T-cell (primary cell): ENCODE data around the gene SLC7A5. TPM values are rescaled to one million over a fixed set of nuclear protein-coding genes. Genes with fewer than 3 reads are reported as not detected.

ENCODE experiments used
- ATAC-seq, 4 experiments: fragments of 200-7000 bp in 3 of 4; fragments of 150-1000 bp in 1 of 4; cut with Tn5 transposase; replicated peaks in 1 of 4; 1 replicate in 3 of 4; 2 replicates in 1 of 4; pipeline ENCODE4 v1.10.0; 2021; ENCODE audit warnings: moderate library complexity in 3 of 4, mild to moderate bottlenecking in 2 of 4, moderate number of reproducible peaks in 1 of 4
- CTCF ChIA-PET, 2 donors: fragments of 300-600 bp; sonication (Branson Sonifier 250); formaldehyde crosslinking; loops; one replicate each; lab custom pipeline; 2022; ENCODE audit warnings: antibody characterized with exemption in 2 of 2; lab: Charles Lee
- POLR2A ChIA-PET, 2 donors: fragments of 300-600 bp; sonication (Branson Sonifier 250); formaldehyde crosslinking; loops; one replicate each; lab custom pipeline; 2022; ENCODE audit warnings: antibody characterized with exemption in 2 of 2; lab: Charles Lee
- DNase-seq, 35 experiments: peaks; one replicate each; pipeline versions ENCODE4 v3.0.0 to v3.0.0-alpha.2; 2013 to 2023
- H3K27ac ChIP-seq: one replicate; pipeline ENCODE4 v1.5.1; 2013; ENCODE audit warnings: low read length
- H3K27me3 ChIP-seq, 2 experiments: replicated peaks in 1 of 2; 1 replicate in 1 of 2; 2 replicates in 1 of 2; pipeline versions ENCODE4 v1.6.1 to v1.7.0; 2013; ENCODE audit warnings: low read length in 1 of 2, mixed read lengths in 1 of 2; ENCODE audit not compliant: control insufficient read depth in 2 of 2, insufficient read depth in 2 of 2; ENCODE audit errors: extremely low read depth in 1 of 2
- H3K36me3 ChIP-seq, 2 donors: 1 replicate in 1 of 2; 2 replicates in 1 of 2; pipeline versions ENCODE4 v1.6.1 to v1.7.0; 2013; ENCODE audit warnings: low read length in 1 of 2; ENCODE audit not compliant: control insufficient read depth in 2 of 2, insufficient read depth in 1 of 2; ENCODE audit errors: extremely low read depth in 1 of 2
- H3K4me1 ChIP-seq, 2 experiments: 1 replicate in 1 of 2; 2 replicates in 1 of 2; pipeline versions ENCODE4 v1.6.1 to v1.7.0; 2013; ENCODE audit warnings: low read length in 2 of 2, mixed read lengths in 1 of 2; ENCODE audit not compliant: insufficient read depth in 2 of 2, control insufficient read depth in 1 of 2; ENCODE audit errors: extremely low read depth in 1 of 2
- H3K4me3 ChIP-seq, 2 donors: 1 replicate in 1 of 2; 2 replicates in 1 of 2; pipeline versions ENCODE4 v1.5.1 to v1.7.0; 2013; ENCODE audit warnings: mild to moderate bottlenecking in 2 of 2, low read length in 1 of 2, moderate library complexity in 1 of 2; ENCODE audit not compliant: control insufficient read depth in 1 of 2; ENCODE audit errors: extremely low read depth in 1 of 2
- H3K9me3 ChIP-seq: 2 replicates; pipeline ENCODE4 v1.7.0; 2013
- H3K27ac Mint-ChIP-seq, 2 donors: one replicate each; pipeline ENCODE4 v1.8.0; 2020 to 2021; ENCODE audit warnings: mild to moderate bottlenecking in 2 of 2, mixed read lengths in 2 of 2
- H3K27me3 Mint-ChIP-seq, 2 donors: one replicate each; pipeline ENCODE4 v1.8.0; 2021 to 2022; ENCODE audit warnings: mixed read lengths in 2 of 2
- H3K36me3 Mint-ChIP-seq: one replicate; pipeline ENCODE4 v1.8.0; 2021; ENCODE audit warnings: mixed read lengths
- H3K4me1 Mint-ChIP-seq, 3 donors: one replicate each; pipeline ENCODE4 v1.8.0; 2020 to 2022; ENCODE audit warnings: mixed read lengths in 3 of 3, mild to moderate bottlenecking in 1 of 3
- H3K4me3 Mint-ChIP-seq, 3 donors: one replicate each; pipeline ENCODE4 v1.8.0; 2020 to 2022; ENCODE audit warnings: mild to moderate bottlenecking in 3 of 3, mixed read lengths in 3 of 3, moderate library complexity in 3 of 3
- H3K9me3 Mint-ChIP-seq, 3 donors: one replicate each; pipeline ENCODE4 v1.8.0; 2020 to 2022; ENCODE audit warnings: mixed read lengths in 3 of 3
- WGBS: methylation state at CpG from one replicate; pipeline ENCODE4 v1.1.5; 2013; ENCODE audit warnings: missing lambda C conversion rate; ENCODE audit not compliant: insufficient coverage; 5-methylcytosine and 5-hydroxymethylcytosine counted together
- total RNA-seq, 35 experiments: library from RNA in 6 of 35; stranded (reverse) in 6 of 35; fragments of 120-200 nt in 1 of 35; gene quantifications; one replicate each; pipeline versions ENCODE4 v1.2.1 to v1.2.4 and lab custom pipeline; 2013 to 2026

Gene SLC7A5
- total RNA-seq, 5 donors from 2014 or later (not counting 1 experiment from before 2014, with no cell fraction given), result 37.9 to 81.6 (median 40.0) TPM

DNA sequence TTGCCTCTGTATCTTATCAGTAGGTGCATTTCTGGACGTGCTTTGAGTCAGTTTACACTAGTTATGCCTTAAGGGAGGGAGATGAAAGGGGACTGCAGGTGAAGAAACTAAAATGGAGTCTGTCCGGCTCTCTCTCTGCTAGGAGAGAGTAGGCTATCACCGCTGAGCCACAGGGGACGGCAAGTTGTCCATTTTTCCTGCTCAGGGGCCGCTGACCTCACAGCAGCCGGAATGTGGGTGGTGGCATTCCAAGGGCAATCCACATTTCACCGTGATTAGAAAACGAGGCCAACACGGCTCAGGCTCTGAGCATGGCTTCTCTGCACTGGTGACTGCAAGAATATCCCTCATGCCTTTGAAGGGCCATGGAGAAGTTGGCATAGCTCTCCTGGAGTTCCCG, 84.5 kb downstream of the SLC7A5 start:
- no peaks in the 10 kb centered on the region for H3K36me3 ChIP-seq
- Mint-ChIP-seq H3K27me3 (no peaks in the 10 kb centered on the region), H3K9me3 (no peaks in the 10 kb centered on the region), H3K4me1 (peaks cover 17 to 19% (median 18%) of the 10 kb centered on the region in 3 donors), H3K27ac (no peak overlapping the region), H3K36me3 (no peaks in the 10 kb centered on the region), H3K4me3 (no peak overlapping the region)
- DNase-seq, result no peak
- CTCF ChIA-PET, result no interaction called here
- H3K27ac ChIP-seq, result no peak overlapping the region
- peaks cover 0 to 6% of the 10 kb centered on the region in 2 experiments for H3K27me3 ChIP-seq
- H3K9me3 ChIP-seq, result no peaks in the 10 kb centered on the region
- 88% methylated on average over 8 of the region's 10 CpGs for whole genome bisulfite sequencing
- POLR2A ChIA-PET, result no interaction called here
- H3K4me3 ChIP-seq, result no peak overlapping the region
- H3K4me1 ChIP-seq, result peaks cover 16 to 20% of the 10 kb centered on the region in 2 experiments
- ATAC-seq, result no peak

DNA sequence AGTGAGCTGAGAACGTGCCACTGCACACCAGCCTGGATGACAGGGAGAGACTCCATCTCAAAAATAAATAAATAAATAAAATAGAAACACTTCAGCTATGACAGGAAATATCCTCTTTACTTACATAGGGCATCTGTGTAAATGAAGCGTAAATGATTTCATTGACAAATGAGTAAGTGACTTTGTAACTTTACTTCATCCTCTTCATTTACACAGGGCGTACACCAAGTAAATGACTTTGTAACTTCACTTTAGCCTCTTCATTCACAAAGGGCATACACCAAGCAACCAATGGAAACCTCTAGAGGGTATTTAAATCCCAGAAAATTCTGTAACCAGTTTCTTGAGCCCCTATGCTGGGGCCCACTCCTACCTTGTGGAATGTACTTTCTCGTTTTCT, 87.3 kb downstream of the SLC7A5 start:
- H3K4me1 ChIP-seq, result peaks cover 25 to 44% of the 10 kb centered on the region in 2 experiments
- CTCF ChIA-PET, result interaction anchor here (0.7 to 4.1 kb wide), 3 partner anchors 61 to 89 kb away, joined by 3 to 165 read pairs (median 4); partner anchors contain the start of gene SLC7A5 (in 1 of the 2)
- WGBS, result no CpG with 5 or more reads among the region's 4 CpGs
- H3K4me3 Mint-ChIP-seq, result no peak overlapping the region
- no peak overlapping the region for H3K27ac ChIP-seq
- ATAC-seq, result no peak
- peaks cover 38 to 42% (median 41%) of the 10 kb centered on the region in 3 donors for H3K4me1 Mint-ChIP-seq
- H3K27ac Mint-ChIP-seq, result no peak overlapping the region
- DNase-seq, result no peak
- H3K4me3 ChIP-seq, result no peak overlapping the region
- H3K9me3 ChIP-seq, result no peaks in the 10 kb centered on the region
- H3K36me3 ChIP-seq, result no peaks in the 10 kb centered on the region
- H3K36me3 Mint-ChIP-seq, result no peaks in the 10 kb centered on the region
- peaks cover 0 to 10% of the 10 kb centered on the region in 2 experiments for H3K27me3 ChIP-seq
- POLR2A ChIA-PET, result no interaction called here
- no peaks in the 10 kb centered on the region for H3K9me3 Mint-ChIP-seq
- H3K27me3 Mint-ChIP-seq, result no peaks in the 10 kb centered on the region

DNA sequence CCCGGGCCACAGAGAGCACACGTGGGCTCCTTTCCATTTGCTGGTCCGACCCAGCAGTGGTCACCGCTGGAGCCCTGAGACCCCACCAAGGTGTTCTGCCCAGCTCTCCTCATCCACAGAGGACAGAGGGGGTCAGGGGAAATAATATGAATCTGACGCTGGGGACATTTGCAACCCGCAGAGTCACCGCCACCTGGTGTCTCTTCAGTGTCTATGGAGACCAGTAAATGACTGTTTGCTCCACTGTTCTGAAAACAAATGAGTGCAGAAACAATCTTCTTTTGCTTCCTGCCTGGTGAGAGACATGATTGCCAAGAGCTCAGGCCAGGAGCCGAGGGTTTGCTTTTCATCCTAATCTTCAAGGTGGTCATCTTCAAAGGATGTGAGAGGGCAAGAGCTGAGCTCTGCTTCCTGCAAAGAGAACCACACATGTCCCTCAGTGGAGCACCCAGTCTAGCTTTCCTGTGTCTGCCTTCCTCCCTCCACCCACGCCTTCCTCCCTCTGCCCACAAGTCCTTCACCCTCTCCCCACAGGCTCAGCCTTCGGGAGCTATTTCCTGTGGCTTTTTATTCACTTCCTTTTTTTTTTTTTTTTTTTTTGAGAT, 88.8 kb downstream of the SLC7A5 start:
- DNase-seq (peak in 22 of 35 experiments; percentile 6 to 60 (median 24)), ATAC-seq (peak in 1 of 4 experiments; percentile 16)
- Histone ChIP-seq H3K27ac (peak overlapping the region; percentile 21), H3K9me3 (no peaks in the 10 kb centered on the region), H3K27me3 (peaks cover 0 to 10% of the 10 kb centered on the region in 2 experiments), H3K4me1 (peaks cover 25 to 44% of the 10 kb centered on the region in 2 experiments), H3K4me3 (peak overlapping the region in 1 of 2 donors; percentile 27), H3K36me3 (no peaks in the 10 kb centered on the region)
- H3K36me3 Mint-ChIP-seq, result no peaks in the 10 kb centered on the region
- 27% methylated on average over 8 of the region's 10 CpGs for WGBS
- H3K27ac Mint-ChIP-seq, result peak overlapping the region; percentile 88 to 92
- H3K4me3 Mint-ChIP-seq, result peak overlapping the region; percentile 39 to 78 (median 57)
- H3K4me1 Mint-ChIP-seq, result peaks cover 38 to 42% (median 41%) of the 10 kb centered on the region in 3 donors
- H3K9me3 Mint-ChIP-seq, result no peaks in the 10 kb centered on the region
- no peaks in the 10 kb centered on the region for H3K27me3 Mint-ChIP-seq
- ChIA-PET CTCF (interaction anchor here (0.6 to 4.1 kb wide), 13 partner anchors 11 to 791 kb away, joined by 3 to 165 read pairs (median 4); partner anchors contain the start of gene SLC7A5 (in 1 of the 2)), POLR2A (interaction anchor here in 1 of 2 donors (0.9 kb wide), 1 partner anchor 90 kb away, joined by 4 read pairs; no protein-coding TSS in a partner anchor)

Other genes with a start within 250 kb of the SLC7A5 start
- 100 to 1,000 TPM; 104 to 136 (median 116) TPM for gene KLHDC4, start 103.5 kb downstream of the SLC7A5 start, total RNA-seq
- gene CA5A, start 67.0 kb upstream of the SLC7A5 start, total RNA-seq, result under 1 TPM in 1 of 5 donors, not detected in 4; 0.20 TPM
- 10 to 100 TPM; 57.1 to 81.9 (median 69.4) TPM for gene BANP, start 81.9 kb upstream of the SLC7A5 start, total RNA-seq